ENCODE results near the gene TARS1. TPM values are rescaled to one million over a fixed set of nuclear protein-coding genes. Genes with fewer than 3 reads are reported as not detected.

TARS1 gene
- total and polyA plus RNA-seq, 2 of the 13 experiments (the other 11 are each of a cell fraction or from before 2014, with no cell fraction given): 77.0 to 184 TPM

- ChIA-PET POLR2A (no interaction called here), CTCF (ENCODE audit: low intra/inter-chr PET ratio, low total read pairs) (no interaction called here)
- DNase-seq (ENCODE audit: low spot score): no peak
- intact Hi-C loops (cut with micrococcal nuclease; ENCODE audit: unreplicated experiment) (no loop called here), in situ Hi-C loops (cut with HindIII; ENCODE audit: extremely low pct_ligation_motif_present, low pct_unique_long_range_greater_than_20kb) (no loop called here)
- no peak overlapping the region for H3K9ac ChIP-seq (ENCODE audit: insufficient read depth, low read depth, low read length)
- no peaks in the 10 kb centered on the region for H3K79me2 ChIP-seq (ENCODE audit: insufficient read depth, low read length)
- BruUV-seq (replicated peaks): no TSS peak
- TF ChIP-seq POLR2G (IDR thresholded peaks at IDR 0.05; ENCODE audit: low read depth, low read length) (peak; percentile 43; the same call in 1 of the 2 replicates), RBM22 (optimal IDR thresholded peaks at IDR 0.05; ENCODE audit: low read length) (peak; percentile 30), ZNF691 (CRISPR knock-in tag; IDR thresholded peaks at IDR 0.05; ENCODE audit: borderline replicate concordance, low read depth) (no peak)
- no peak for ATAC-seq
- no peaks in the 10 kb centered on the region for H4K20me1 ChIP-seq (ENCODE audit: insufficient read depth, low read length)
- H3K27me3 ChIP-seq (ENCODE audit: control insufficient read depth in 1 of 2, insufficient read depth in 2 of 2, low read length in 2 of 2): no peaks in the 10 kb centered on the region
- H3K4me1 ChIP-seq (ENCODE audit: insufficient read depth, low read length): no peaks in the 10 kb centered on the region
- no peak overlapping the region for H3K27ac ChIP-seq (ENCODE audit: extremely low read length, insufficient read depth, low read length)
- no peak overlapping the region for H2AFZ ChIP-seq (ENCODE audit: low read length)
- H3K9me3 ChIP-seq (ENCODE audit: low read length): no peaks in the 10 kb centered on the region
- H3K4me3 ChIP-seq (replicated peaks in 1 of 3; ENCODE audit: insufficient read depth in 1 of 3, low read depth in 2 of 3, low read length in 3 of 3): no peak overlapping the region
- 76% methylated on average over 9 of the region's 9 CpGs for WGBS (ENCODE audit: low lambda C conversion rate)
- peaks cover 9 to 59% of the 10 kb centered on the region in 2 experiments; a peak in 4 of 5 replicates for H3K36me3 ChIP-seq (replicated peaks in 1 of 2; ENCODE audit: control insufficient read depth in 1 of 2, insufficient read depth in 2 of 2, low read length in 2 of 2)
- FAIRE-seq: no peak
- no peak overlapping the region for H3K4me2 ChIP-seq (ENCODE audit: low read depth, low read length)
Observed at GRCh38 chr5:33468775-33469435, 28.1 kb downstream of the TARS1 start.

DNA sequence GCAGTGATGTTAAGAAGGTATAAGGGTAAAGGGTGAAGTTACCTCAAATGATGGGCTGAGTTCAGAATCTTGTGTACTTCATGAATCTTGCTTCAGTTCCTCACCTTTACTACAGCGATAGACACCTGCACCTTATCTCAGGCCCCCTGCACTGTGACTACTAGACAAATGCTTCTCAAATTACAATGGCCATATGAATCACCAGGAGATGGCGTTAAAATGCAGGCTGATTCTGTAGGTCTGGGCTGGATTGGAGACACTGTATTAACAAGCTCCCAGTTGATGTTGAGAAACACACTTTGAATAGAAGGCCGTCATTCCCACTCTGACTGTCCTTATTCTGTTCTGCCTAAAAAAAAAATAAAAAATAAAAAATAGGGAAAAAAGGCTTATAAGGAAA lies 29.8 kb downstream of the TARS1 start:
- FAIRE-seq: no peak
- H3K9ac ChIP-seq (ENCODE audit: insufficient read depth, low read depth, low read length): no peak overlapping the region
- DNase-seq (ENCODE audit: low spot score): peak; percentile 16
- H3K36me3 ChIP-seq (replicated peaks in 1 of 2; ENCODE audit: control insufficient read depth in 1 of 2, insufficient read depth in 2 of 2, low read length in 2 of 2): peaks cover 5 to 57% of the 10 kb centered on the region in 2 experiments; a peak in 4 of 5 replicates
- H3K4me1 ChIP-seq (ENCODE audit: insufficient read depth, low read length): no peaks in the 10 kb centered on the region
- intact Hi-C loops (cut with micrococcal nuclease; ENCODE audit: unreplicated experiment) (no loop called here), in situ Hi-C loops (cut with HindIII; ENCODE audit: extremely low pct_ligation_motif_present, low pct_unique_long_range_greater_than_20kb) (no loop called here)
- 0 out of 2 replicates have a peak, but pooled peaks have one; percentile 4 for TF ChIP-seq SMC3 (IDR thresholded peaks at IDR 0.05; ENCODE audit: low read length)
- TF ChIP-seq, protein P1, sequence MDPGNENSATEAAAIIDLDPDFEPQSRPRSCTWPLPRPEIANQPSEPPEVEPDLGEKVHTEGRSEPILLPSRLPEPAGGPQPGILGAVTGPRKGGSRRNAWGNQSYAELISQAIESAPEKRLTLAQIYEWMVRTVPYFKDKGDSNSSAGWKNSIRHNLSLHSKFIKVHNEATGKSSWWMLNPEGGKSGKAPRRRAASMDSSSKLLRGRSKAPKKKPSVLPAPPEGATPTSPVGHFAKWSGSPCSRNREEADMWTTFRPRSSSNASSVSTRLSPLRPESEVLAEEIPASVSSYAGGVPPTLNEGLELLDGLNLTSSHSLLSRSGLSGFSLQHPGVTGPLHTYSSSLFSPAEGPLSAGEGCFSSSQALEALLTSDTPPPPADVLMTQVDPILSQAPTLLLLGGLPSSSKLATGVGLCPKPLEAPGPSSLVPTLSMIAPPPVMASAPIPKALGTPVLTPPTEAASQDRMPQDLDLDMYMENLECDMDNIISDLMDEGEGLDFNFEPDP (CRISPR knock-in tag; conservative IDR thresholded peaks at IDR 0.05): no peak
- TF ChIP-seq ZNF891 (CRISPR knock-in tag; IDR thresholded peaks at IDR 0.05): no peak
- TF ChIP-seq ZNF280B (CRISPR knock-in tag; IDR thresholded peaks at IDR 0.05; ENCODE audit: borderline replicate concordance): no peak
- TF ChIP-seq SIX1 (CRISPR knock-in tag; IDR thresholded peaks at IDR 0.05; ENCODE audit: borderline replicate concordance): peak; percentile 83; the same call in 1 of the 2 replicates
- no peak for TF ChIP-seq SRSF9 (IDR thresholded peaks at IDR 0.05; ENCODE audit: borderline replicate concordance, insufficient read depth, low read depth, low read length, poor library complexity, severe bottlenecking)
- TF ChIP-seq CTCF (CRISPR knock-in tag; IDR thresholded peaks at IDR 0.05): peak; percentile 57
- TF ChIP-seq STAG1 (CRISPR knock-in tag; IDR thresholded peaks at IDR 0.05): peak; percentile 51
- H3K9me3 ChIP-seq (ENCODE audit: low read length): no peaks in the 10 kb centered on the region
- TSS peak; percentile 26 for BruUV-seq (replicated peaks)
- ChIA-PET POLR2A (no interaction called here), CTCF (ENCODE audit: low intra/inter-chr PET ratio, low total read pairs) (no interaction called here)
- H3K79me2 ChIP-seq (ENCODE audit: insufficient read depth, low read length): no peaks in the 10 kb centered on the region
- no peaks in the 10 kb centered on the region for H4K20me1 ChIP-seq (ENCODE audit: insufficient read depth, low read length)
- 89% methylated on average over 3 of the region's 3 CpGs for WGBS (ENCODE audit: low lambda C conversion rate)
- peak; percentile 82 for ATAC-seq
- H3K27me3 ChIP-seq (ENCODE audit: control insufficient read depth in 1 of 2, insufficient read depth in 2 of 2, low read length in 2 of 2): no peaks in the 10 kb centered on the region
- H3K4me2 ChIP-seq (ENCODE audit: low read depth, low read length): no peak overlapping the region
- no peak overlapping the region for H3K4me3 ChIP-seq (replicated peaks in 1 of 3; ENCODE audit: insufficient read depth in 1 of 3, low read depth in 2 of 3, low read length in 3 of 3)
- no peak overlapping the region for H3K27ac ChIP-seq (ENCODE audit: extremely low read length, insufficient read depth, low read length)
- no peak overlapping the region for H2AFZ ChIP-seq (ENCODE audit: low read length)
